HG03103 (cell line): ENCODE measurements around the gene BRINP3.

Experiments
- ATAC-seq: cut with Tn5 transposase; IDR thresholded peaks from one replicate; pipeline ENCODE4 v1.9.1; 2021; ENCODE audit warnings: low read depth; ENCODE audit not compliant: unreplicated experiment

Gene BRINP3

DNA sequence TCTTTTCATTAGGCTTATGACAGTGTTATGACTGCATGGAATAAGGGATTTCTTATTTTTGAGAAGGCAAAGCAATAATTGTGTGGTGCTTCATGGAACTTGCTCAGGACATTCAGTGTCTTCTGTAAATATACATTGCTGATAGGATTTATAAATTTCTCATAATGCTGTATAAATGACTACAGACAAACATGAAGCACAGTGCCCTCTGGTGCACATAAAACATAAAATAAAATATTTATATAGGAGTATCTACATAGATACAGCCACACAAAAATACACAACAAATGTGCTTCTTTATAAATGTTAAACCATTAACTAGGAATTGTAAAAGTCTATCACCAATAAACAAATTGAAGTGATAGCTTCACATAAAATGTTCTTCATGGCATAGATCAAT lies 24.1 kb downstream of the BRINP3 start:
- no peak for ATAC-seq

DNA sequence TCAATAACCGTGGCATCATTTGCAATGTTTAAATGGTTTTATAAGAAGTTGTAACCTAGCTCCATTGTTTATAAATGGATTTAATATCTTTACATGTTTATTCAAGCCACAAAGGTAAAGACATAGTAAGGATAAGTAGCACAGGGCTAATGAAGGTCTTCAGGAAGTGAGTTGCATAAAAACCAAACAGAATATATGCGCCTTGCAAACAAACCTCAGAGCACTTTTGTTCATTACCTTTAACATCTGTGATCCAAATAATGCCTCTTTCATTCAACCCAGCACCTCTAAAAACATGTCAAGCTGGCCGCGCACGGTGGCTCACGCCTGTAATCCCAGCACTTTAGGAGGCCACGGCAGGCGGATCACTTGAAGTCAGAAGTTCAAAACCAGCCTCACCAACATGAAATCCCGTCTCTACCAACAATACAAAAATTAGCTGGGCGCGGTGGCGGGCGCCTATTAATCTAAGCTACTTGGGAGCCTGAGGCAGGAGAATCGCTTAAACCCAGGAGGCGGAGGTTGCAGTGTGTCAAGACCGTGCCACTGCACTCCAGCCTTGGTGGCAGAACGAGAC lies 25.3 kb downstream of the BRINP3 start:
- ATAC-seq = no peak

DNA sequence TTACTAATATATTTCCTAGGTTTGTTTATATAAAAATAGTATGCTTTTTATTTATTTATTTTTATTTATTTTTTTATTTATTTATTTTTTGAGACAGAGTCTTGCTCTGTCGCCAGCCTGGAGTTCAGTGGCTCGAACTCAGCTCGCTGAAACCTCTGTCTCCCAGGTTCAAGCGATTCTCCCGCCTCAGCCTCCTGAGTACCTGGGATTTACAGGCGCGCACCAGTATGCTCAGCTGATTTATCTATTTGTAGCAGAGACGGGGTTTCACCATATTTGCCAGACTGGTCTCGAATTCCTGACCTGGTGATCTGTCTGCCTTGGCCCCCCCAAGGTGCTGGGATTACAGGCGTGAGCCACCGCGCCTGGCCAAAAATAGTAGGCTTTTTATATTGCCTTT lies 33.2 kb downstream of the BRINP3 start:
- no peak for ATAC-seq

DNA sequence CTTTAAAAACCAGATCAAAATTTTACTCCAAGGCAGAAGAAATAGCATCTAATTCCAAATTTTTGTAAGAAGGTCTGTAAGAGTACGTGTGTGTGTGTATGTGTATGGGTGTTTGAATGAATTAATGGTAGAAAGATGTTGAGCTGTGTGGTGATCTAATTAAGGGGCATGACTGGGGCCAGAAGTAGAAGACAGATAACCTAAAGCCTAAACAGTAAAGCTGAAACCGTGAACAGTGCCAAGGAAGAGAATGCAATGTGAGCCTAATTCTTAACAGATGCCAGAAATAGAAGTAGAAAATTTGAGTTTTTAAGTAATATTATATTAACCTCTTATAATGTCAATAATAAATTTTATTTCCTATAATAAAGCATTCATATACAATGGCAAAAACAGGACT lies 38.2 kb downstream of the BRINP3 start:
- no peak for ATAC-seq

DNA sequence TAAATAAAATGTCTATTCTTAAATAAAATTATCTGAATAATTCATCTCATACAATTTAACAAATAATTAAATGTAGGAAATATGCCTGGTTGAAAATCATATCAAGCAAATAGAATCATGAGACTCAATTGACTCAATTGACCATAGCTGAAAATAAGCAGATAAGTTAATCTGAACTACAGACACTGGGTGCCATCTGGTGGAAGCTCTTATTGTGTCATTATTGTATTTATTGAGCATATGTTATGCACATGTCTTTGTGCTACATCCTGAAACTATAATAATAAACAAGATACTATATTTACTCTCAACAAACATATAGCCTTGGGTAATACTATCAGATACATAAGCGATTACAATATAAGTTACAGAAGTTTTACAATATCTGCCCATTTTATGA lies 41.0 kb downstream of the BRINP3 start:
- ATAC-seq = no peak

DNA sequence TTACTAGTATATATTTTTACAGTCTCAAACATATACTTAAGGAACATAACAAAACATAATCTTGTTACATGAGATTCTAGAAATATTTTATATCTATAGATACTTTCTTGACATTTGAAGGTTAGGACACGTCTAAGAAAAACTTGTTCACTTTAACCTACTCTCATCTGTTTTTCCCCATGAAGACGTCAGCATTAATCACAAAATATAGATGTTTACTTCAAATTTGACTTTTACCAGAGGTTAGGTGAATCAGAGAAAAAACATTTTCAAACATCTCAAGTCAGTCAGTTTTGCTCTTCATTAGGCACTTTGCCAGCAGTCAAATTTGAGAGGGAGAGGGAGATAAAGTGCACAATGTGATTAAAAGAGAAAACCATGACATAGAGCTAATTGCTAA lies 47.7 kb downstream of the BRINP3 start:
- ATAC-seq = no peak

DNA sequence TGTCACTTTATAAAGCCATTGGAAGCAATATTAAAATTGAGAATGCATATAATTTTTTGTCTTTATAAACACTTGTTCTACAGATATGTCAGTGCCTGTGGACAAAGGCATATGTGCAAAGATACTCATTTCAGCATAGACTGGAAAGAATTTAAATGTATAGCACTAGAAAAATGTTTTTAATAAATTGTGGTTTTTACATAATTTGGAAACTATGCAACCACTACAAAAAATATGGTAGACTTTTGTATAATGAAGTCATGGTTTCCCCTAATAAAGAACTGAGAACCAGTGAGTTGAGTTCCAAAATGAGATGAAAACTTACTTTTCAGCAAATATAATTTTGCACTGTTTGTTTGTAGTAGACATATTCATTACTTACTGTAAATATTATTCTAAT lies 48.5 kb downstream of the BRINP3 start:
- ATAC-seq = no peak

DNA sequence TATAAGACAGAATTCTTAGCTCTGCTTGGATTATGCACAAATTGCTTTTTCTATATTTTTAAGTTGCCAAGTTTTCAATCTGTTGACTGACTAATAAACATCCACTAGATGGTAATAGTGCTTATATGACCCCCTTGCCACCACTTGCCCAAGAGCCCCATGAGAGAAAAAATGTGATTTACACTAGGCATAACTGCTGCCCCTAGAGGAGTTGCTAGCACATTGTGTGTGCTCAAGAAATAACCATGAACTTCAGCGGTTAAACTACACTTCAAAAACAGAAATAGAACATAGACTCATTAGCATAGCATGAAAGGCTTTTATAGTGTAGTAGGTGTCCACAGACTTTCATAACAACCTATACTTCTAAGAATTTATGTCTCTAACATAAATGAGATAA lies 61.4 kb downstream of the BRINP3 start:
- no peak for ATAC-seq

DNA sequence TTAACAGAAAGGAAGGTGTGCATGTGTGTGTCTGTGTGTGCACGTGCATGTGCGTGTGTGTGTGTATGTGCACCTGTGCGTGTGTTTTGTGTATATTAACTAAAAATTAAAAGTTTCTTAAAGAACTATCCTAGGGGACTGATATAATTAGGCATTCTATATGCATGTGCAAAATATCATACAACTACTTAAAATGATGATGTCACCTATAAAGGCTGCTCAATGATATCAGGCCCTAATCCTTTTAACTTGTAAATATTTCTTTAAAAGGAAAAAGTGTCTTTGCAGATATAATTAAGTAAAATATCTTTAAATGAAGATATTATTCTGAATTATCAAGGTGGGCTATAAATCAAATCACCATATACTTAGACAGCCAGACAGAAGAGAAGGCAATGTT lies 64.5 kb downstream of the BRINP3 start:
- no peak for ATAC-seq

DNA sequence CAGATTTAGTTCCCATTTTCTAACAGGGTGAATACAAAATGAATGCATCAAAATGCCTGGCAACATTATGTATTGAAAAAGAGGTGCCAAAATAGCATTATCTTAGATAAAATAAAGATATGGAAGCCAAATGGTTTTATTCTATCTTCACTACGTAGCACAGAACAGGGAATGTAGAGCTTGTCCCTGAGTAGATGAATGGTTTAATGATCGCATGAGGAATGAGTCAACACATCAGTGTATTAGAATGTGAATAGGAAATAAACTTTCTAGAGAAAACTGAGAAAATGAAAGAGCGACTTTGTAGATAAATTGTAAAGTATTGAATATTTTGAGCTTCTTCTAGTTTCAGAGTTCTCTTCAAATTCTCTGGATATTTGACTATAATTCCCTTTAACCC lies 74.3 kb downstream of the BRINP3 start:
- ATAC-seq = no peak

DNA sequence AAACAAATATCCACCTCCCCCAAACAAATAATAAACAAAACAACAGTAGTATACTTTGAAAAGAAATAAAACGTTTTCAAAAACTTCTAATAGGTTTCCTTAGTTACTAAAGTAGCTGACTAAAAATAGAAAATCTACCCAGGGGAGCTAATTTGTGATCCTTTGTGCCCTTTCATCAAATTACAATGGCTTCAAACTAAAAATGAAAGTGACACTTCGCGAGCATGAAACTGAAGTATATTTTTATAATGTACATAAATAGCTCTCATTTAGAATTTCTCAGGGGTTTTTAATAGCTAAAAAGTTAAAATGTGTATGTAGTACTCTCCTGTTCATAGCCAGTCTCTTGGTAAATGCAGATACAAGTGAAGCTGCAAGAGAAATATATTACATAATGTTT lies 78.4 kb downstream of the BRINP3 start:
- no peak for ATAC-seq

DNA sequence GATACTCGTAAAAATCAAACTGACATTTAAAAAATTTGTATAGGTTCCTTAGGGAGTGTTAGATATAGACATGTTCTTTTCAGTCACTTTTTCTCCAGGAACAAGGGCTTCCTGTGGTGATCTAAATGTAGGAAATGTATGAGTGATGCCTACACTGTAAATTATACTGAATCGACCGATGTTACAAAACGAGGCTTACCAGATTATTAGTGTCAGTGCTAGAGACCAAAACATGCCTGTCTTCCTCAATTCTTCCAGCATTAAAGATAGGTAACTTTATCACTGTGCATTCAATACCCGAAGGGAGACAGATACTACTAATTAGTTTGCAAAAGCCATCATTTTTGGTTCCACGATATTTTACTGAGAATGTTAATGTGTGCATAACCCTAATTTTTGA lies 86.1 kb downstream of the BRINP3 start:
- ATAC-seq = no peak

DNA sequence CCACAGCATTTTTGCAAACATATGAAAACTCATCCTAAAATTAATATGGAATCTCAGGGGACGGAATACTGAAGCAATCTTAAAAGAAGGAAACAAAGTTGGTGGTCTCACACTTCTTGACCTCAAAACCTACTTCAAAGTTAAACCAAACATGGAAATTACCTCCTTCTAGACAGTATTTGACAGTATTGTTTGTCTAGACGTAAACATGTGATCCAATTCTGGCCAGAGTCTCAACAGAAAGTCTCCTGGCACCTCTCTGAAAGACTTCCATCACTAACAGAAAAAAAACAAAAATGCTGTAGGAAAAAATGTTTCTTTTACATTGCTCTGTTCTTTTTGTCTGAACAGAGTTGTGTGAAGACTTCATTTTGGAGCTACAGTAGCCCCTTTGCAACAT lies 99.7 kb downstream of the BRINP3 start:
- no peak for ATAC-seq

DNA sequence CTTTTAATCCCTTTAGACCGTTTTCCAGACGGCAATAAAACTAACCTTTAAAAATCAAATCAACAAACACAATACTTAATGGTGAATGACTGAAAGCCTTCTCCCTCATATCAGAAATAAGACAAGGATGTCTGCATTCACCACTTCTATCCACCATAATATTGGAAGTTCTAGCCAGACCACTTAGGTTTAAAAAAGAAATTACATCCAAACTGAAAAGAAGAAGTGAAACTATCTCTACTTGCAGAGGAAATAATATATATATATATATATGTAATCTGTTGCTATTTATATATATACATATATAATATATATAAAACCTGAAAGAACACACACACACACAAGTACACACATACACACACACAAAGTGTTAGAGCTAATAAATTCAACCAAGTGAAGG lies 100.4 kb downstream of the BRINP3 start:
- ATAC-seq = peak; percentile 47

DNA sequence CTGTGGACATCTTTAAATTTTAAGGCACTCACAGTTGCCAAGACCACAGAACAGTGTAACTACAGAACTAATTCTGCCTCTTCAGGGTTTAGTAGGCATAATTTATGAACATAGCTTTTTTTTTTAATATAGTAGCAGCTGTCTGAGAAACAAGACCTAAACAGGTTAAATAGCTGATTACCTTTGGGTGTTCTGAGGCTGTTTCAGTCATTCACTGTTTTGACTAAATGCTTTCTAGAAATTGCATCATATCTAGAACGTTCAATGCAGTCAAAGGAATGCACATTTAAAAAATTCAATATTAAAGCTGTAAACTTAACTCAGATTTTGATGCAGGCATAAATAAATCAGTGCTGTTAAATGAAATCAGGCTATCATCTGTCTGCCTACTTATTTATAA lies 101.6 kb downstream of the BRINP3 start:
- ATAC-seq = no peak

DNA sequence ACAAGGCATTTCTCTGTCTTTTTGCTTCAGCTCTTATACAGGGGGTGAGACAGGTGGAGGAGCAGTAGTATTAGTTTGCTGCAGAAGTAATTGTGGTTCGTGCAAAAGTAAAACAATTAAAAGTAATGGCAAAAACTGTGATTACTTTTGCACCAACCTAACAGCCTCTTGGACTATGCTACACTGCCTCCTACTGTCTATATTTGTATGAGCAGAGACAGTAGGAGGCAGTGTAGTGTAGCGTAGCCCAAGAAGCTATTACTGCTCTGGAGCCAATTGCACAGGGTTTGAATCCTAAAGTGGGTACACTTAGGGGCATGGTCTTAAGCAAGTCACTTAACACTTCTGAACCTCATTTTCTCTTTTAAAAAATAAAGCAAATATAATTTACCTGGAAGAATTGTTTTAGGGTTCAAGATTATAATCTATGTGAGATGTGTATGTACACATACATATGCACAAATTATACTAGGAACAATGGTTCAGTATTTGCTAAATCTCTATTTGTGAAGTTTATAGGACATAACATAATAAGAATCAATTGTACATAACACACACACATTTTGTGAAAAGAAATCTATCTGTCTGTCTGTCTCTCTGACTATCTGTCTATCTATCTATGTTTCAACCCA lies 103.8 kb downstream of the BRINP3 start:
- ATAC-seq = peak; percentile 60

DNA sequence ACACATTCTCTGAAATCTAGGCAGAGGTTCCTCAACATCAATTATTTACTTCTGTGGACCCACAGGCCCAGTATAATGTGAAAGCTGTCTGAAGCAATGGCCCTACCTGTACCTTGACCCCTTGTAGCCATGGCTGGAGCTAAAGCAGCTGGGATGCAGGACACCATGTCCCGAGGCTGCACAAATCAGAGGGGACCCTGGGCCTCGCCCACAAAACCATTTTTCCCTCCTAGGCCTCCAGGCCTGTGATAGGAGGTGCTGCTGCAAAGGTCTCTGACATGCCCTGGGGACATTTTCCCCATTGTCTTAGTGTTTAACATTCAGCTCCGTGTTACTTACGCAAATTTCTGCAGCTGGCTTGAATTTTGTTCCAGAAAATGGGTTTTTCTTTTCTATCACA lies 110.5 kb downstream of the BRINP3 start:
- ATAC-seq = no peak

DNA sequence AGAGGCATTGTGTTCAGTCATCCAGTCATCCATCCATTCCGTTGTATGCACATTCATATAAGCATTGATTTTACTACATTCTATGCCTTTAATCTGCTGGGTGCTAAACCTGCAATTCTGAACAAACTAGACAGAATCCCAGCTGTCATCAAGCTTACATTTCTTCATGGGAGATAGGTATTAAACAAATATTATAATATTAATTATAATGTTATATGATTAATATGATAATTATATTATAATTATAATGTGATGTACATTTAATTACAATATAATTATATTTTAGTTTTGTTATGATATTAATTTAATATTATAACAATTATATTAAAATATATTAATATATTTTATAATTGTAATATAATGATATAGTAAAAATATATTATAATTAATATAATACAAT lies 112.4 kb downstream of the BRINP3 start:
- no peak for ATAC-seq

DNA sequence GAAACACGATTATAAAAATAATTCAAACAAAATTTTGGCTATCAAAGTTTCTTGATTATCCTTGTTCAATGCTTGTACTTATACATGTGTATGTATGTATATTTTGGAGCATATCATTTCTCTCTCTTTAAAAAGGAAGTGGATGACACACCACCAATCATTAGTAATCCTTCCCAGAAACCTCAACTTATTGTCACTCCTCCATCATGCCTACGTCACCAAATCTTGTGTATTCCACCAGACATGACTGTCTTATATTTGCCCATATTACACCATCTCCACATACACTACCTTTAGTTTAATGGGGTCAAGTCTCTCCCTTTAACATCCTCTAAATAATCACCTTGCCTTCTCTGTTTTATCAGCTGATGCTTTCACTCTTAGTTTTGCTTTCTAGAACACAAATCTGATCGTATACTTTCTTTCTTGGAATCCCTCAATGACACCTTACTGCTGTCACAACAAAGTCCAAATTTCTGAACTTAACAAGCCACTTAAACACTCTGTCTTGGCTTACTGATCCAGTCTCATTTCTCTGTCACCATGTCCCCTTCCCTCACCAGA lies 124.0 kb downstream of the BRINP3 start:
- no peak for ATAC-seq

DNA sequence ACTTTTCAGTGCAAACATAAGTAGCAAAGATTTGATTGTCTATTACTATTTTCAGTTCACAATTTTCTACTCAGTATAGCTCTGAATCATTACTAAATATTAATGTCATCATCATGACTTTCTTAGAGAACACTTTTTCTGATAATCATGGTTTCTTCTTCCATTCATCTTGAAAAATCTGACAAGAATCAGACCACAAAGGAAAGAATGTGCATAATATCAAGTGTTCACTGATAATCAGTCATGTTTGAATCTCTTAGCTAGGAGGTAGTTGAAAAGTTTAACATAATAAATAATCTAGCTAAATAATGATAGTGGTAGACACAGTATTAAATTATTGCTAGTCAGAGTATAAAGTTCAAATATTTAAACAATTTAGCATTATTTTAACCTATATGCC lies 133.2 kb downstream of the BRINP3 start:
- ATAC-seq = no peak

DNA sequence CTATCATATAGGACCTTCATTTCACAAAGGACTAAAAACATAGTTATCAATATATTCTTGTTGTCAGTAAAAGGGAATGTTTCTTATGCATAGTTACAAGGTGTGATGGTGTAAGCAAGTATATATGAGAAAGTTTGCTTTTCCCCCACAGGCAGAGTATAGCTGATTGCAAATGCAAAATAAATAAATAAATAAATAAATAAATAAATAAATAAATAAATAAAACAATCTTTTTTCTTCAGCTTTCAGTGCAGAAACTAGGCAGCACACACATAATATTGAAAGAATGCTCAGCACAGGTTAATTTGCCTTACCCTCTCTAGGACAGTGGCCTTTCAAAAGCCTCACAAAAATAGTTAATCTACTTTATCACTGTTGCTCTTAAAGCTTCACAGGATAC lies 138.8 kb downstream of the BRINP3 start:
- no peak for ATAC-seq

DNA sequence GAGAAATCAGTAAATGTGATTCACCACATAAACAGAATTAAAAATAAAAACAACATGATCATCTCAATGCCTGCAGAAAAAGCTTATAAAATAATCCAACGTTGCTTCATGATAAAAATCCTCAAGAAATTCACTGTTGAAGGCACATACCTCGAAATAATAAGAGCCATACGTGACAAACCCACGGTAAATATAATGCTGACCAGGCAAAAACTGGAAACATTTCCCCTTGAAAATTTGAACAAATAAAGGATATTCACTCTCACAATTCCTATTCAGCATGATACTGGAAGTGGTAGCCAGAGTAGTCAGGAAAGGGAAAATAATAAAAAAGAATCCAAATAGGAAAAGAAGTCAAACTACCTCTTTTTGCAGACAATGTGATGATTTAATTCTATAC lies 148.8 kb downstream of the BRINP3 start:
- no peak for ATAC-seq

DNA sequence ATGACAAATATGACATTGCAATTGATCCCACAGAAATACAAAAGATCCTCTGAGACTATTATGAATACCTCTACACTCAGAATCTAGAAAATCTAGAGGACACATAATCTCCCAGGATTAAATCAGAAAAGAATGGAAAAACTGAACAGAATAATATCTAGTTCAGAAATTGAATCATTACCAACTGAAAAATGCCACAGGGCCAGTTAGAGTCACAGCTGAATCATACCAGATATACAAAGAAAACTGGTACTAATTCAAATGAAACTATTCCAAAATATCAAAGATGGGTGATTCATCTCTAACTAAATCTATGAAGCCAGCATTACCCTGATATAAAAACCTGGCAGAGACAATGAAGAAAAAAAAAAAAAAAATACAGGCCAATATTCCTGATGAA lies 149.3 kb downstream of the BRINP3 start:
- no peak for ATAC-seq
